Measurements from ENCODE around the gene SLC25A1.

DNA sequence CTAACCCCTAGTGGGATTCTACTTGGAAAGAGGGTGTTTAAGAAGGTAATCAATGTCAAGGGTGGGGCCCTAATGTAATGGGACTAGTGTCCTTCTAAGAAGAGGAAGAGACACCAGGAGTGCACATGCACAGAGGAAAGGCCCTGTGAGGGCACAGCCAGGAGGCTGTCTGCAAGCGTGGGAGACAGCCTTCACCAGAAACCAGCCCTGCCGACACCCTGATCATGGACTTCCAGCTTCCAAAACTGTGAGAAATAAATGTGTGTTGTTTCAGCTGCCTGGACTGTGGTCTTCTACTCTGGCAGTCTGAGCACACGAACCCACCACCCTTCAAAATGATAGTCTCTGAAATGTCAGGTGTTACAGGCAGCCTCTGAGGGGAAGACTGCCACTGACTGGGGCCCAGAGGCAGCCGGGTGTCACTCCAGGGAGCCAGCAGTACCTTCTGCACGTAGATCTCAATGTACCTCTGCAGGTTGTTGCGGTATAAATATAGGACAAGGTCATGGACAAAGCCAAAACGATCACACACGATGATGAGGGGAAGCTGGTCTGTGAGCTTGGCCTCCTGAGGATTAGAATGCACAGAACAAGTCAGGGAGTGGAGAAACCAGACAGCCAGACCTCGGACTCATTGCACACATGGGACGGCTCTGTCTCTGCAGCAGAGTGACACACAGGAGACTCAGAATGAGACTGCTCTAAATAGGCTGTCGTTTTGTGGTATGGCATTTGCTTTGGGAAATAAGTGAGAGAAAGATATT lies 43.9 kb upstream of the SLC25A1 start:
- TF ChIP-seq, protein P1, sequence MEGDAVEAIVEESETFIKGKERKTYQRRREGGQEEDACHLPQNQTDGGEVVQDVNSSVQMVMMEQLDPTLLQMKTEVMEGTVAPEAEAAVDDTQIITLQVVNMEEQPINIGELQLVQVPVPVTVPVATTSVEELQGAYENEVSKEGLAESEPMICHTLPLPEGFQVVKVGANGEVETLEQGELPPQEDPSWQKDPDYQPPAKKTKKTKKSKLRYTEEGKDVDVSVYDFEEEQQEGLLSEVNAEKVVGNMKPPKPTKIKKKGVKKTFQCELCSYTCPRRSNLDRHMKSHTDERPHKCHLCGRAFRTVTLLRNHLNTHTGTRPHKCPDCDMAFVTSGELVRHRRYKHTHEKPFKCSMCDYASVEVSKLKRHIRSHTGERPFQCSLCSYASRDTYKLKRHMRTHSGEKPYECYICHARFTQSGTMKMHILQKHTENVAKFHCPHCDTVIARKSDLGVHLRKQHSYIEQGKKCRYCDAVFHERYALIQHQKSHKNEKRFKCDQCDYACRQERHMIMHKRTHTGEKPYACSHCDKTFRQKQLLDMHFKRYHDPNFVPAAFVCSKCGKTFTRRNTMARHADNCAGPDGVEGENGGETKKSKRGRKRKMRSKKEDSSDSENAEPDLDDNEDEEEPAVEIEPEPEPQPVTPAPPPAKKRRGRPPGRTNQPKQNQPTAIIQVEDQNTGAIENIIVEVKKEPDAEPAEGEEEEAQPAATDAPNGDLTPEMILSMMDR (IDR thresholded peaks at IDR 0.05) = no peak
- TF ChIP-seq USF1 (CRISPR knock-in tag; IDR thresholded peaks at IDR 0.05) (no peak), ZNF423 (CRISPR knock-in tag; IDR thresholded peaks at IDR 0.05) (no peak), ELF4 (CRISPR knock-in tag; IDR thresholded peaks at IDR 0.05; ENCODE audit: low read depth) (no peak)
